ES-I3 (cell line): Measurements from ENCODE around the gene SERTAD1.

Experiments used
- H3K36me3 ChIP-seq: 2 replicates; pipeline ENCODE4 v1.6.1; 2013; ENCODE audit warnings: mild to moderate bottlenecking, low read length, control low read depth, moderate library complexity; ENCODE audit not compliant: insufficient read depth
- H3K4me1 ChIP-seq: 2 replicates; pipeline ENCODE4 v1.6.1; 2013; ENCODE audit warnings: mild to moderate bottlenecking, control low read depth, low read length; ENCODE audit not compliant: insufficient read depth
- H3K9ac ChIP-seq: 2 replicates; pipeline ENCODE4 v1.6.1; 2013; ENCODE audit warnings: low read depth, mild to moderate bottlenecking, low read length, moderate library complexity
- H3K9me3 ChIP-seq: 2 replicates; pipeline ENCODE4 v1.6.1; 2013; ENCODE audit warnings: mild to moderate bottlenecking, low read length, moderate library complexity; ENCODE audit not compliant: control insufficient read depth, insufficient read depth

Gene SERTAD1

GRCh38 chr19:40392894-40393517 is 32.8 kb downstream of the SERTAD1 start:
- H3K9me3 ChIP-seq, result no peaks in the 10 kb centered on the region
- no peaks in the 10 kb centered on the region for H3K36me3 ChIP-seq
- no peak overlapping the region for H3K9ac ChIP-seq
- H3K4me1 ChIP-seq, result no peaks in the 10 kb centered on the region; the same call in 1 of the 2 replicates

GRCh38 chr19:40392123-40392522 is 33.7 kb downstream of the SERTAD1 start:
- H3K9me3 ChIP-seq, result no peaks in the 10 kb centered on the region
- no peaks in the 10 kb centered on the region; the same call in 1 of the 2 replicates for H3K4me1 ChIP-seq
- H3K36me3 ChIP-seq, result no peaks in the 10 kb centered on the region
- no peak overlapping the region for H3K9ac ChIP-seq

GRCh38 chr19:40390084-40390742 is 35.6 kb downstream of the SERTAD1 start, which contains the start of gene HIPK4:
TSS of gene HIPK4 (minus strand) at chr19:40390181. CDS start at chr19:40389902, 279 bp downstream.
- Histone ChIP-seq H3K36me3 (no peaks in the 10 kb centered on the region), H3K9me3 (no peaks in the 10 kb centered on the region), H3K9ac (no peak within 1 kb of the TSS), H3K4me1 (no peaks in the 10 kb centered on the region; the same call in 1 of the 2 replicates)

- no peaks in the 10 kb centered on the region; the same call in 1 of the 2 replicates for H3K4me1 ChIP-seq
- no peaks in the 10 kb centered on the region for H3K36me3 ChIP-seq
- H3K9me3 ChIP-seq, result no peaks in the 10 kb centered on the region
- no peak overlapping the region for H3K9ac ChIP-seq
Observed at GRCh38 chr19:40389404-40390083, 36.2 kb downstream of the SERTAD1 start.

- Histone ChIP-seq H3K9me3 (no peaks in the 10 kb centered on the region), H3K36me3 (no peaks in the 10 kb centered on the region), H3K9ac (no peak overlapping the region), H3K4me1 (no peaks in the 10 kb centered on the region; the same call in 1 of the 2 replicates)
Observed at GRCh38 chr19:40388481-40388880, 37.3 kb downstream of the SERTAD1 start.

GRCh38 chr19:40387155-40387554 is 38.6 kb downstream of the SERTAD1 start:
- H3K36me3 ChIP-seq, result no peaks in the 10 kb centered on the region
- H3K9me3 ChIP-seq, result no peaks in the 10 kb centered on the region
- no peak overlapping the region for H3K9ac ChIP-seq
- no peaks in the 10 kb centered on the region; the same call in 1 of the 2 replicates for H3K4me1 ChIP-seq

GRCh38 chr19:40383668-40384248 is 42.0 kb downstream of the SERTAD1 start:
- H3K9me3 ChIP-seq, result no peaks in the 10 kb centered on the region
- H3K4me1 ChIP-seq, result no peaks in the 10 kb centered on the region; the same call in 1 of the 2 replicates
- H3K9ac ChIP-seq, result no peak overlapping the region
- peaks cover 2% of the 10 kb centered on the region; the same call in 1 of the 2 replicates for H3K36me3 ChIP-seq

- Histone ChIP-seq H3K36me3 (peaks cover 5% of the 10 kb centered on the region; the same call in 1 of the 2 replicates), H3K9me3 (no peaks in the 10 kb centered on the region), H3K9ac (no peak overlapping the region), H3K4me1 (no peaks in the 10 kb centered on the region; the same call in 1 of the 2 replicates)
Observed at GRCh38 chr19:40381321-40381720, 44.5 kb downstream of the SERTAD1 start.

GRCh38 chr19:40380199-40381037 is 45.4 kb downstream of the SERTAD1 start:
- no peaks in the 10 kb centered on the region for H3K9me3 ChIP-seq
- H3K36me3 ChIP-seq, result peaks cover 5% of the 10 kb centered on the region; the same call in 1 of the 2 replicates
- no peaks in the 10 kb centered on the region; the same call in 1 of the 2 replicates for H3K4me1 ChIP-seq
- H3K9ac ChIP-seq, result no peak overlapping the region

- Histone ChIP-seq H3K9me3 (no peaks in the 10 kb centered on the region), H3K9ac (no peak overlapping the region), H3K36me3 (peaks cover 5% of the 10 kb centered on the region; the same call in 1 of the 2 replicates), H3K4me1 (no peaks in the 10 kb centered on the region; the same call in 1 of the 2 replicates)
Observed at GRCh38 chr19:40379446-40380198, 46.2 kb downstream of the SERTAD1 start.

- Histone ChIP-seq H3K9me3 (no peaks in the 10 kb centered on the region), H3K36me3 (peaks cover 5% of the 10 kb centered on the region), H3K4me1 (no peaks in the 10 kb centered on the region), H3K9ac (no peak overlapping the region)
Observed at GRCh38 chr19:40378509-40378908, 47.3 kb downstream of the SERTAD1 start.

GRCh38 chr19:40377876-40378385 is 47.9 kb downstream of the SERTAD1 start:
- peaks cover 5% of the 10 kb centered on the region for H3K36me3 ChIP-seq
- H3K9me3 ChIP-seq, result no peaks in the 10 kb centered on the region
- H3K9ac ChIP-seq, result no peak overlapping the region

GRCh38 chr19:40376286-40376862 is 49.4 kb downstream of the SERTAD1 start:
- Histone ChIP-seq H3K36me3 (peaks cover 12% of the 10 kb centered on the region), H3K9me3 (no peaks in the 10 kb centered on the region), H3K4me1 (no peaks in the 10 kb centered on the region), H3K9ac (no peak overlapping the region)

More at GRCh38 chr19:40377876-40378385, 47.9 kb downstream of the SERTAD1 start:
- H3K4me1 ChIP-seq, result no peaks in the 10 kb centered on the region
